Caki2 (cell line): ENCODE measurements around the gene PWP2. TPM values are rescaled to one million over a fixed set of nuclear protein-coding genes. Genes with fewer than 3 reads are reported as not detected.

Experiments used
- total RNA-seq: library from RNA; depleted of rRNA; stranded (reverse); fragments of >200 nt; shearing (Covaris generic); gene quantifications from 2 replicates; pipeline ENCODE4 v1.2.3, GENCODE V29; 2014; ENCODE audit warnings: low replicate concordance; rRNA removed

PWP2 gene
- total RNA-seq, 1 experiment from 2014 or later: 19.4 TPM

Other genes starting within 250 kb of the PWP2 start
- 29.0 and 56.9 TPM in 2 replicates for gene AGPAT3, start 242.2 kb upstream of the PWP2 start, total RNA-seq
- gene TRAPPC10, start 95.1 kb upstream of the PWP2 start, total RNA-seq: 7.5 and 10.4 TPM in 2 replicates
- 45.5 and 60.5 TPM in 2 replicates for gene GATD3, start 26.3 kb downstream of the PWP2 start, total RNA-seq
- gene ICOSLG, start 133.5 kb downstream of the PWP2 start, total RNA-seq: 4.5 and 5.0 TPM in 2 replicates
- gene DNMT3L, start 154.5 kb downstream of the PWP2 start, total RNA-seq: not detected in 2 replicates
- not detected in 2 replicates for gene AIRE, start 178.5 kb downstream of the PWP2 start, total RNA-seq
- 340 and 360 TPM in 2 replicates for gene PFKL, start 192.7 kb downstream of the PWP2 start, total RNA-seq
- gene CFAP410, start 232.0 kb downstream of the PWP2 start, total RNA-seq: 14.5 and 25.6 TPM in 2 replicates
- not detected in 2 replicates for gene TRPM2, start 246.2 kb downstream of the PWP2 start, total RNA-seq